CD4-positive, alpha-beta T cell treated with Interferon alpha-2 for 1 hour (primary cell): ENCODE results near the gene RALA.
A peak's percentile ranks its signal among the peaks of the same experiment; 100 is the strongest.
"Not testable (repeated sequence)": the region's sequence is repeated elsewhere in the genome, so short reads cannot be mapped to it uniquely, and the experiment has no call there.

Experiments
- DNase-seq, 2 donors: peaks; one replicate each; pipeline ENCODE4 v3.0.0-alpha.2; 2020 to 2022

The RALA gene

DNA sequence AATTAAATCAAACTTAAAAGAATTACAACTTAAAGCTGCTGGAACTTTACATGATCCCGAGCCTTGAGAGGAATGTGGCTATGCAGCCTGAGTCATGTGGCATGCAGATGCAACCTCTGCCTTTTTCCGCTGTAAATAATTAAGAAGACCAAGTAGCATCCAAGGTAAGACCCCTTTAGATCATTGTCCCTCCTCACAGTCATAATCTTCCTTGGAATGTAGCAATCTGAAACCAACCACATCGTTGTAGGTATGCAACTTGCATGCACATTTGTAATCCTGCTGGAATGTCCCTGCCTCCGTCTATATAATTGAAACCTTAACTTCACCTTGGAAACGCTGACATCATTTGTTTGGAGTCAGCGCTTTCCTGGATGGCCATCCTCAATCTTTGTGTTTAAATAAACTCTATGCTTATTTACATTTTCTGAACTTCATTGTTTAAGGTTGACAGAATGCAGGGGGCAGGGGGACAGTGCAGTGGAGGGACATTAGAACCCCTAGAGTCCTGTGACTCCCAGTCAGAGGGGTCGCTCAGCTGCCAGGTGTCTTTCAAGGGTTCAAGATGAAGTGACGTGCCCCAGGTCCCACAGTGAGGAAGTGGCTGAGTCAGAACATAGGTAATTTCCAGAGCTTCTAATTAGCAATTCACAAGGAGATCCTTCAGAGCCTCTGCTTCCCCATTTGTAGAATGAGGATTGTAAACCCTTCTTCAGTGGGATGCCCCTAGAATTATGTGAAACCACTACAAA lies 110.7 kb downstream of the RALA start:
- peak; percentile 16 to 39 for DNase-seq

DNA sequence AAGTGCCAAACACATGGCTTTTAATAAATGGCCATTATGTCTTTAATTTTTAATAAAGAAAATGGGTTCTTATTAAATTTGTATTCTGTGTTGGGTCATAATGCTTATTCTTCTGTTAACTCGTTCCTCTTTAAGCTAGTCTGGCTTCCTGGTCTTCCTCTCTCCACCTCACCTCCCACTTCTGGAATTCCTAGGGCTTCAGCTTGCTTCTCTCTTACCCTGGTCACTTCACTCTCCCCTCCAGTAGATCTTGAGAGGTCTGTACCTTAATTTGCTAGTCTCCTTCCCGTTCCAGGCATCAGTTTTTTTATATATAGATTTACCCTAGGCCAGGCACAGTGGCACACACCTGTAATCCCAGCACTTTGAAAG lies 111.2 kb downstream of the RALA start:
- DNase-seq, result no peak

GRCh38 chr7:39735903-39736302 lies 112.5 kb downstream of the RALA start:
- DNase-seq, result no peak

DNA sequence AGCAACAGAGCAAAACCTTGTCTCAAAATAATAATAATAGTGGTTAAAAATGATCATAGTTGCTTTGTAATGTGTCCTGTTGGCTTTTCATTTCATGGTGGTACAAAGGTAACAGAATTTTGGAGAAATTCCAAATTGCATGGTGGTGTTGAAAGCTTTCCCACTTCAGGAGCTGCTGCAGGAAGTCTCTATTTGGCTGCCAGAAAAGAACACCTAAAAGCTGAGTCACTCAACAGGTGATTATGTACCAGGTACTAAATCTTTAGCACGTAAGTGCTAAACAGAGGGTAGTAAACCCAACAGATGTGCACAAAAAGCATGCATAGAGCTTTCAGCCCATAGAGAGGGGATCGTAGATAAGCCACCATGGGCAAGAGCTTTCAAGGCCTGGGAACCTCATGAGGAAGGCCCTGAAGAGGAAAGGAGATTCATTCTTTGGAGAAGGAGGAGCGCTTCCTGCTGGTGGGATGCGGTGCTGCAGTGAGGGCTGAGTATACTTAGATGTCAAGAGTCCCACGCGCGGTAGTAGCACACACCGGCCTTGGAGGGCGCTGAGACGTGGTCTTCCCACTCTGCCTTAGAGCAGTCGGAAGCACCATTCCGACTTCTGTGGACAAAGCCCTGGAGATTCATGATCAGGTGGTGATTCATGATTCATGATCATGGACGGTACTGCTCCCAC lies 118.7 kb downstream of the RALA start:
- DNase-seq, result peak; percentile 59 to 67

- no peak for DNase-seq
Measured at GRCh38 chr7:39744620-39745019, 121.2 kb downstream of the RALA start.

- DNase-seq, result no peak
Measured at GRCh38 chr7:39745320-39745719, 121.9 kb downstream of the RALA start.

DNA sequence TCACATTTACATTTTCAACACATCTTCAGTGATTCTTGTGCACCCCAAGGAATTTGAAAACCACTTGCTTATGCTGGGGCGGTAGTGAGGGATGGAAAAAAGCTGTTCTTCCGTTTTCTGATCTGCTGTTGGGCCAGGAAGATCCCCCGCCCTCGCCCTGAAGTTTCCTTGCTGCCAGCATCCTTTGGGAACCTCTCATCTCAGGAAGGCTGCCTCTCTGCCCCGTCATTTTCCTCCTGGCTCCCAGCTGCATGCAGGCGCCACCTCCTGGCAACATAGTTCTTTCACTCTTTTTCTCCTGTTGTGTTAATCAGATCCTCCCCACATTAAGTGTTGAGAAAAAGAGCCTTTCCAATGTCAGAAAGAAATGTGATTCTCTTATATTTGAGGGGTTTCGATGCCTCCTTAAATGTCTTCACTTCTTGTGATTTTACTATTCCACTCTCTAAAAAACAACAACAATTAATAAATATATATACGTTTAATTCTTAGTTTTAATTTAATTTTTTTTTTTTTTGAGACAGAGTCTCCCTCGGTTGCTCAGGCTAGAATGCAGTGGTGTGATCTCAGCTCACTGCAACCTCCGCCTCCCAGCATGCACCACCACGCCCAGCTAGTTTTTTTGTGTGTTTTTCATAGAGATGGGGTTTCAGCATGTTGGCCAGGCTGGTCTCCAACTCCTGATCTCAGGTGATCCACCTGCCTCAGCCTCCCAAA lies 122.9 kb downstream of the RALA start:
- DNase-seq, result peak; percentile 53 to 65

GRCh38 chr7:39749177-39749576 lies 125.8 kb downstream of the RALA start:
- no peak for DNase-seq

DNA sequence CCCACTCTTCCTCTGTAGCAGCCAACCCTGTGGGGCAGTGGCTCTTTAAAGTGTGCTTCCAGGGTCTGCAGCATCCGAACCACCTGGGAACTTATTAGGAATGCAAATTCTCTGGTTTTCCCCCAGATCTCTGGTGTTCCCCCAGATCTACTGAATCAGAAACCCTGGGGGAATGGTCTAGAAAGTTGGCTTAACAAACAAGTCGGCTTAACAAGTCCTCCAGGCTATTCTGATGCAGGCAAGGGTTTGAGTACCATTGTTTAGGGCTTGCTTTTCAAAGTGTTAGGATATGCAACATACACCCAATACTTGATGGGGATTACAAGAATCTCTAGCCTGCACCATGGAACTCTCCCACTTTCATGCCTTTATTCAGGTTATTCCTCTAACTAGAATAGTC lies 126.3 kb downstream of the RALA start:
- no peak for DNase-seq

- DNase-seq, result no peak
Measured at GRCh38 chr7:39750253-39751077, 127.1 kb downstream of the RALA start.

DNA sequence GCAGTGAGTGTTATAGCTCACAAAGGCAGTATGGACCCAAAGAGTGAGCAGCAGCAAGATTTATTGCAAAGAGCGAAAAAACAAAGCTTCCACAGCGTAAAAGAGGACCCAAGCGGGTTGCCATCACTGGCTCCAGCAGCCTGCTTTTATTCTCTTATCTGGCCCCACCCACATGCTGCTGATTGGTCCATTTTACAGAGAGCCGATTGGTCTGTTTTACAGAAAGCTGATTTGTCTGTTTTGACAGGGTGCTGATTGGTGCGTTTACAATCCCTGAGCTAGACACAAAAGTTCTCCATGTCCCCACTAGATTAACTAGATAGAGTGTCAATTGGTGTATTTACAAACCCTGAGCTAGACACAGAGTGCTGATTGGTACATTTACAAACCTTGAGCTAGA lies 129.9 kb downstream of the RALA start:
- not testable (repeated sequence) for DNase-seq

- no peak for DNase-seq
Measured at GRCh38 chr7:39753823-39754325, 130.5 kb downstream of the RALA start.

DNA sequence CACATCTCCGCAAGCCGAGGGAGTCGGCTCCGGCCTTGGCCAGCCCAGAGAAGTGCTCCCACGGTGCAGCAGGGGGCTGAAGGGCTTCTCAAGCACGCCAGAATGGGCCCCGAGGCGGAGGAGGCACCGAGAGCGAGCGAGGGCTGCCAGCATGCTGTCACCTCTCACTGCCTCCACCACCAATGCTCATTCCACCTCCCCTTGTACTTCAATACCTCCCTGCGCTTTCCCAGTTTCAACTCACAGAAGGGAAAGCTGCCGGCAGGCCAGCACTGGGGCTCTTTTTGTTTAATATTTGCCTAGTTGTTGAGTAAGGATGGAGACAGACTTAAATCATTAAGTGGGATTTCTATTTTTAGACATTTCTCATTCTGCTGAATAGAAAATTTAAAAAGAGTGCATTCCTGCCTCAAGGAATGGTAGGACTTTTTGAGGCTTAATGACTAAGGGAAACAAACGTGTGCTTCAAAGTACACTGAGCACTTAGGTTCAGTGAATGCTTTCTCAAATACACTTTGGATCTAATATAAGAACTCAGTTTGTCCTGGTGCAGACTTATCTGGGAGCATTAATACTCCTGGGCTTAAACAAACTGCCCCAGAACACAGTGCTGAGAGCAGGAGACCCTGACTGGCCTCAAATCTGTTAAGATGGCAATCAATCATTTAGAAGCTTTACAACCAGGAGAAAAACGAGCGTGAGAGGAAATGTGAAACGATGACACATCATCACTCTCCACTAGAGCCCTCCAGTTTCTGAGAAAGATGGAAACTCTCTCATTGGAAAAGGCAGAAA lies 131.2 kb downstream of the RALA start:
- DNase-seq, result no peak

DNA sequence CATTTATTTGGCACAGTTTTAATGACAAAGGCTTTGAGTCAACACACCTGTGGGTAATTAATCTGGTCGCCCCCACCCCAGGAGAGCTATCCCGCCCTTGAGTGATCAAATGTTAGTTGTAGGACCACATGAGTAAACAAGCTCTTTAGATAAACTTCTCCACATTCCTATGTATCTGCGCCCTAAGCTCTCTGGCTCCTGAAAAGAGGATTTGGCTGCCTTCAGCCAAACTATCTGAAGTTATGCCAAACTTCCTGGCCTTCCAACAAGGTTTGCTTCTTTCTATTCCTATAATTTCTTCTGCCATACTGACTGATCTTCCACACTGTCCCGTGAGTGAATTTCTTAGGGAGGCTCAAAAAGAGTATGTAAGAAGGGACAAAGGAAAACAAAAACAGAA lies 134.2 kb downstream of the RALA start:
- DNase-seq, result no peak
